Measurements from ENCODE around the gene HTR4.
"Not testable (repeated sequence)": the region's sequence is repeated elsewhere in the genome, so short reads cannot be mapped to it uniquely, and the experiment has no call there.

The HTR4 gene

DNA sequence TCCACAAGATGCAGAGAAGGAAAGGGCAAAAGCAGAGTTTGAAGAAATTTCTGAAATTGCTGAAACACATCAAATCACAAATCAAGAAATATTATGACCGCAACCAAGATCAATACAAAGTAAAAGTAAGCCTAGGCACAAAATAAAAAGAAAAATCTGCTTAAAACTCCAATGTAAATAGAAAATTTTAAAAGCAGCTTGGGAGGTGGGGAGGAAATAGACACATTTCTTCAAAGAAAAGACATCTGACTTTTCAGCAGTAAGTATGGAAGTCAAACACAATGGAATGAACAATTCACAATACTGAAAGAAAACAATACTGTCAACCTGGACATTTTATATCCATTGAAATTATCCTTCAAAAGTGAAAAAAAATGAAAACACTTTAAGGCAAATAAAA lies 55.1 kb downstream of the HTR4 start:
- DNase-seq = no peak

DNA sequence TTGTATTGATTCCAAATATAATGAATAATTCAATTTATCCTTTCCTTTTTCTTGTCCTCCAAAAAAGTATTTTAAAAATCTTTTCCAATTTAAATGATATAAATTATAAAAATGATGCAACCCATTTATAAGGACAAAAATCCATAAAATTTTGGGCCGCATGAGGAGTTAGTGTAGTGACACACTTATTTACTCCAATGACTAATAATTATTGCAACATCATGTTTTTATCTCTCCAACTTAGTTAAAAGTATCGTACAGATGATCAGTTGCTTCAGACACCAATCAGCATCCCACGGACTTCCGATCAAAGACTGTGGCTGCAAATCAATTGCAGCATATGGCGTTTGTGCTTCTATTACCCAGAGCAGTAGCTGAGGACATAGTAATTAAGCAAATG lies 58.6 kb downstream of the HTR4 start:
- DNase-seq = no peak

DNA sequence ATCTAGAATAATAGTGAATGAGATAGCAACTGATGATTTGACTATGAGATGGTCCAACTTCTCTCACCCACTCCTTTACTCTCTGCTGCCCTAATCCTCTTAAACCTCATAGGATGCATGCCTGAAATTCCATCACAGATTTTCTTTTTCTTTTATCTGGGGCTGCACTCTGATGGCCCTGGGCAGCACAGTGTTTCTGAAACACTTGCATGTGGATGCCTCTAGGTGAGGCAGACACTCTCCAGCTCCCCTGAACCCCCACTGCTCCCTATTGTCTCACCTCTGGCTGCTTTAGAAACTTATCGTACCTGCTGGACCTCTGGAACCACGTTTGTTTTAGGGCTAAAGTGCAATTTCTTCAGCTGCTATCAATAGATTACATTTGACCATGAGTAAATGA lies 67.5 kb downstream of the HTR4 start:
- no peak for DNase-seq

DNA sequence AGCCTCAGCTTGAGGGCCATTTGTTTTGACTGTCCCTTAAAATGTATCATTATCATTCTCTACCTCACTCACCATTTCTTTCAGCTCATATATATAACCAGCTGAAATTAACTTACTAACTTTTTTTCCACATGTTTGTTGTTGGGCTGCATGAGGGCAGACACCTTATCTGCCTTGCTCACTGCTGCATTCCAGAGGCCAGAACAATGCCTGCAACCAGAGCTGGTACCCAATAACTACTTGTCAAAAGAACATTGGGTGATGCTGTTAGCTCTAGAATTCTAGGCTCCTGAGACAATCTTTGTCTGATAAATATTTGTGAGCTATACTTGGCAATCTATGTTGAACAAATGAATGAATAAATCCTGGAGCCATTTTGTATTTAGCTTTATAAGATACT lies 68.3 kb downstream of the HTR4 start:
- no peak for DNase-seq

DNA sequence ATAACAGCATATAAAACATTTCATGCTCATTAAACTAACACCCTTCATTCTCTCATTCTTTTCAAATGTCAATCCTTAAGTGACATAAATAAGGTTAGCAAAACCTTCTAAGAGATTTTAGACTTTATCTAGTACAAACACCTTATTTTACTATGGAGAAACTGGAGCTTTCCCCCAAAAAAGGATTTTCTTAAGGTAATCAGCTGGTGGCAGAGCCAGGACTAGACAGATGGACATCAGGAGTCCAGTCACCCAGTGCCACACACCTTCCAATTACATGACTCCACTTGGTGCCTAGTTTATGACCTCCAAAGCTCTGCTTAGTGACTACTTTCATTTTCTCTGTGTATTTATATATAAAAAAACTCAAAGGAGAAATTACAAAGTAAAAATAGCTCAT lies 70.2 kb downstream of the HTR4 start:
- DNase-seq = no peak

DNA sequence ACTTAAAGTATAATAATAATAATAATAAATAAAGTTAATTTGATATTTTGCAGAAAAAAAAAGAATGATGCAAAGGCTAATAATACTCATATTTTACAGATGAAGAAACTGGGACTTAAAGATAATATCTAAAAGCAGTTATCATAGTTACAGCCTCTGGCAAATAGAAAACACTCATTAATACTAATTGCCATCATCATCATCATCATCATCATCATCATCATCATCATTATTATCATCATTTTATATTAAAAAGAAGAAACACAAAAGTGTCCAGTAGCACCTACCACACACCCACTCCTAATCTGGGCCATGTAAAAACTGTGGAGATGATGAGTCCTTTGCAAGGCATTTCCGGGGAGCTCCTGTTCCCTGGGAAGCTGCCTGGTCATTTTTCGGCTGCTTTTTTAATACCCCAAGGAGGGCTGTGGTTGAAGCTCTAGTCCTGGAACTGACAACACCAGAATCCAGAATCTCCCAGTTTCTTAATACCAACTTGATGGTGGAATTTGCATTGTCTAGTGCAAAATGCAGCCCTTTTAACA lies 70.8 kb downstream of the HTR4 start:
- DNase-seq = no peak

DNA sequence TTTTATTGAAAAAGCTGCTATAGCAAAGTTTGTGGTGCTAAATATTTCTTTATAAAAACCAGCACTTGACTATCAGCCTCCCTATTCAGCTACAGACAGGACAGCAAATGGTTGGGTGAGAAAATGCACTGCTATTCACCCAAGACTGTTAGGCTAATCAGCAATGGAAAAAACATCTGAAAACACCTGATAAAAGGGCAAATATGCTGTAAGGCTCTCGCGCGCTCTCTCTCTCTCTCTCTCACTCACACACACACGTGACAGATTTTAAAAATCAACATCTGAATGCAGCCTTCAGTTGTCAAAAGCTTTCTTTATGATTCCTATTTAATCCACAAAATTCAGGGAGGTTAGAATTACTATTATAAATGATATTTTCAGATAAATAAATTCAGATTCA lies 80.2 kb downstream of the HTR4 start:
- DNase-seq = no peak

DNA sequence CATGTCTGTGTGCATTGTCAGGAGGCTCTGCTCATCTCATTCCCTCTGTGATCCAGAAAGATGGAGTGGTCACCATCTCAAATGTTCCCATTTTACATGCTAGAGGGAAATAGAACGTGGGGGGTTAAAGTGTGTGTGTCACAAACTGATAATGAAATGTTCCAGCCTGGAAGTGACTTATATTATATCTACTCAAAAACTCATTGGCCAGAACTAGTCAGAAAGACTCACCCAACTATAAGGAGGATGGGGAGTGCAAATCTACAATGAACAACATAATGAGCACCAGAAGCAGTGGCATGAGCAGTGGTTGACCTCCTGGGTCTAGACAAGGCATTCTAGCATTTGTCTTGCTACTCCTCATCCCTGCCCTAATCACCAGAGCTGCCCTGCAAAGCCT lies 81.0 kb downstream of the HTR4 start:
- no peak for DNase-seq

DNA sequence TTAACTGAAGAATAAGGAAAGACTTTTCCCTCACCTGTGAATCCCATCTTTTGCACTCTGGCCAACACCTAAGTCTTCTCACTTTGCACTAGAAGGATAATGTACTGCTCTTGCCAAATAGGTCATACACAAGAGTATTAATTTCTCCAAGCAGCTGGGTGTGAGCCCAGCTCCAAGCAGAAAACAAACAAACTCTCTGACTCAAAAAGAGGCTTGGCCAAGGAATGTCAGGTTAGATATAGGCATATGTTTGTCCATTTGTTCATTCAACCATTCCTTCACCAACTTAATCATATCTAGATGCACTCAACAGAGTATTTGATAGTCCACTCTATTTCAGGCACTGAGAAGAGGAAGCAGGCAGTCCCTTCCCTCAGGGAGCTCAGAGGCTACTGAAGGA lies 84.4 kb downstream of the HTR4 start:
- no peak for DNase-seq

DNA sequence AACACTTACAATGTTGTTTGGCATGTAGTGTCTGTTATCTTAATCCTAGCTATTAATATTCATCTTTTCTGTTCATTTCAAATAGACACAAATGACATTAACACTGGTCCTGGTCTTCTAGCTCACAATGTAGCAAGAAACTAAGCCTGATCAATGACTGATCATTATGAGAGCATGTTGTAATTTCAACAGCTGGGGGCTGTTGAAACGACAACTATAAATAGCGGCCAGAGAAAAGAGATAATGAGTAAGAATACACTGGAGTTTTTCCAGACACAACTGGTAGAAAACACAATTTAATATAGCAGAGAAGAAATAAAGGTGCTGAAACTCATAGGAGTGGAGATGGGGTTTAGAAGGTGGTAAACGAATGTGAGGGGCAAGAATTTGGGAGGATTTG lies 89.2 kb downstream of the HTR4 start:
- DNase-seq = no peak

DNA sequence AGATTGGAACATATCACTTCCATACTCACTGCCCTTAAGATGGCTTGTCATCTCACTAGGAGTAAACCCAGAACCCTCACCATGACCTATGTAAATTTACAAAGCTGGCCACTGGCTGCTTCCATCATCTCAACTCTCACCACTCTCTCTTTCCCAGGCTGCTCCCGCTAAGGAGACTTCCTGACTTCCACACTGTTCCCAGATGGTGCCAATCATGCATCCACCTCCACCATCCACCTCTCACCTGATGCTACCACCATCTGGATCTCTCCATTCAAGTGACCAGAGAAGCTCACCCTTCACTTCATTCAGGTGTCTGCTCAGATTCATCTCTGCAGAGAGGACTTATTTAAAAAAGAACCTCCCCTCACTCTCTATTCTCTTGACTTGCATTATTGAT lies 91.3 kb downstream of the HTR4 start:
- no peak for DNase-seq

DNA sequence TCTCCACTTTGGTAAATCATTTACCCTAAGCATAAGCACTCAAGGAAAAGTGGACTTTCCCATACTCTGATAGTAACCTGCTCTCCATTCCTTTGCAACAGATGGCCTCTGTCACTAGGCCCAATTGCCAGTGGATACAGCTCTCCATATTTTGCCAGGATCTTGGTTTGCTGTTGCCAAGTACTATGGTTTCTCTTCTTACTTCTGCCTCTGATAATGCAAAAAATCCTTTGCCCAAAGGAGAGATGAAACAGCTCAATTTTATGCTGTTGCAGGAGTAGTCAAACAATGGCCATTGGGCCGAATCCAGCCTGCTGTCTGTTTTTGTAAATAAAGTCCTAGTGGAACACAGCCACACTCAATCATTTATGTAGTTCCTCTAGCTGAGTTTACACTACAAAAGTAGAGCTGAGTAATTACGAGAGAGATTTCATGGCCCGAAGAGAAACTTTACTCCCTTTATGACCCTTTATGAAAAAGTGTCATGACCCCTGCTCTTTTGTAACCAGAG lies 92.5 kb downstream of the HTR4 start:
- DNase-seq = no peak

DNA sequence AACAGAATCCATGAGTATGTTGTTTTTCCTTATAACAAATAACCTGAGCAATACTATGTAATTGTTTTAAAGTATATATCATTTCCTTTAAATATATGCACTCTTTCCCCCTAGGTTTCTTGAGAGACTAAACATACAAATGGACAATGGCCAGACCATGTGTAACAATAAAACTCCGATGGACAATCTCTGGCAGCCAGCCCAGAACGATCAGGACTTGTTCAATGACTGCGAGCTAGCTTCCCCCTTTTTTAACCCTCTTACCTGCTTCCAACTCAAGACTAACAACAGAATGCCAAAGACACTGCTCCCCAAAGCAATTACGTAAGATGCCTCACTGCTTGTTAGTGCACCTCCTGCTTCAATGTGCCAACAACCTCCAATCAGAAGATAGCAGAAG lies 94.9 kb downstream of the HTR4 start:
- no peak for DNase-seq

DNA sequence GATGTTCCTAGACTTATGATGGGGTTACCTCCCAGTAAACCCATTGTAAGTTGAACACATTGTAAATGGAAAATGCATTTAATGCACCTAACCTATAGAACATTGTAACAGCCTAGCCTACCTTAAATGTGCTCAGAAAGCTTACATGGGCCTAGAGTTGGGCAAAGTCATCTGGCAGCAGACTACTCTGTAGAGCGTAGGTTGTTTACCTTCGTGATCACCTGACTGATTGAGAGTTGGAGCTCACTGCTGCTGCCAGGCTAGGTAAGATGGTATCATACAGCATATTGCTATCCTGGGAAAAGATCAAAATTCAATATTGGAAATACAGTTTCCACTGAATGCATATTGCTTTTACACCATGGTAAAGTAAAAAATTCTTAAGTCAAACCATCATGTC lies 95.4 kb downstream of the HTR4 start:
- DNase-seq = no peak

DNA sequence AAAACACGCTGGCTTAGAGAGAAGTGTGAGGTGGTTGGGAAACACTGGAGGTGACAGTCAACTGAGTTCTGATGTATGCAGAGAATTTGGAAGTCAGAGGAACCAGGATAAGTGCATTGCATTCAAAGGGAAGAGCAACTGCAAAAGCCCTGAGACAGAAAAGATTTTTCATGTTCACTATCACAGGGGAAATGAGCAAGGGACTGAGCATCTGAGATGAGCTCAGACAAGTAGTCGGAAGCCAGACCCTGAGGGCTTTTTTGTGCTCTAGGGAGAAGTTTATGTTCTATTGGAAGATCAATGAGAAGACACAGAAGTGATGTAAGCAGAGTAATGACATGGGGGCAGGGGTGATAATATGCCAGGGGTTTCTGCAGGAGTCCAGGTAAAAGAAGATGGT lies 97.5 kb downstream of the HTR4 start:
- DNase-seq = no peak

DNA sequence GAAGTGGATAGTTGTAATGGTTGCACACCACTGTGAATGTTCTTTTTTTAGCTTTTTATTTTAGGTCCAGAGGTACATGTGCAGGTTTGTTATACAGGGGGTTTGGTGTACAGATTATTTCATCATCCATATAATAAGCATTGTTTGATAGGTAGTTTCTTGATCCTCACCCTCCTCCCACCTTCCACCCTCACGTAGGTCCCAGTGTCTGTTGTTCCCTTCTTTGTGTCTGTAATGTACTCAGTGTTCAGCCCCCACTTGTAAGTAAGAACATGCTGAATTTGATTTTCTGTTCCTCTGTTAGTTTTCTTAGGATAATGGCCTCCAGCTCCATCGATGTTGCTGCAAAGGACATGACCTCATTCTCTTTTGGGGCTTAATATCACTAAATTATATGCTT lies 99.7 kb downstream of the HTR4 start:
- no peak for DNase-seq

DNA sequence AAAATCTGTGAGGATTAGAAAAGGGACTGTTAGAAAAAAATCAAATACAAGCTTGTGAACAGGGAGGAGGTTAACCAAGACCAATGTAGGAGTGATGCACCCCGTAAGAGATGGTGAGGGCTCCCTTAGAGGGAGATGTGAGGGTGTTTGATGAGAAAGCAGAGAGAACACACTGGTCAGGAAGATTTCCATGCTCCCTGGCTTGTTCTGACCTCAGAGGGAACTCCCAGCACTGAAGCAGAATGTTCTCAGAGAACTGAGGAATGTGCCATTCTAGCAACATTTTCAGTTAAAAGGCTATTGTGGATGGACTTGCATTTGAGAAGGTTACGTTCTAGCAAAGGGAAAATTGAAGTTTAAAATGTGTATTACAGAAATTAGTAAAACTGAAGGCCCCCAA lies 110.6 kb downstream of the HTR4 start:
- no peak for DNase-seq

DNA sequence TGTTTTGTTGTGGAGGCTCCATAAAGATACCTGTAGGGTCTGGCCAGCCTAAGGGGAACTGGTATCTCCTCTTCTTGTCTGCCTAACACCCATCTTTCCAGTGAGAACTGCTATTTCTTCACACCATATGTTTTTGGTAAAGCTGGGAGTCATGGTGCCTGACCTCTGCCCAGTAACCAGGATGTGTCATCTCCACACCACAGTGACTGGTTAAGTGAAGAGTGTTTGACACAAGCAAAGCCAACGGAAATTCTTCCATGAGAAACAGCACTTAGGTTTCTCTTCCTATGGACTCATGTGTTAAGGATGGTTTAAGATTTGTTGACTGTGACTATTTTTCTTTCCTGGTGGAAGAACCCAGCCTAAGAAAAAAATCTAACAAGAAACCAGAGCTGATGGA lies 111.5 kb downstream of the HTR4 start:
- no peak for DNase-seq

DNA sequence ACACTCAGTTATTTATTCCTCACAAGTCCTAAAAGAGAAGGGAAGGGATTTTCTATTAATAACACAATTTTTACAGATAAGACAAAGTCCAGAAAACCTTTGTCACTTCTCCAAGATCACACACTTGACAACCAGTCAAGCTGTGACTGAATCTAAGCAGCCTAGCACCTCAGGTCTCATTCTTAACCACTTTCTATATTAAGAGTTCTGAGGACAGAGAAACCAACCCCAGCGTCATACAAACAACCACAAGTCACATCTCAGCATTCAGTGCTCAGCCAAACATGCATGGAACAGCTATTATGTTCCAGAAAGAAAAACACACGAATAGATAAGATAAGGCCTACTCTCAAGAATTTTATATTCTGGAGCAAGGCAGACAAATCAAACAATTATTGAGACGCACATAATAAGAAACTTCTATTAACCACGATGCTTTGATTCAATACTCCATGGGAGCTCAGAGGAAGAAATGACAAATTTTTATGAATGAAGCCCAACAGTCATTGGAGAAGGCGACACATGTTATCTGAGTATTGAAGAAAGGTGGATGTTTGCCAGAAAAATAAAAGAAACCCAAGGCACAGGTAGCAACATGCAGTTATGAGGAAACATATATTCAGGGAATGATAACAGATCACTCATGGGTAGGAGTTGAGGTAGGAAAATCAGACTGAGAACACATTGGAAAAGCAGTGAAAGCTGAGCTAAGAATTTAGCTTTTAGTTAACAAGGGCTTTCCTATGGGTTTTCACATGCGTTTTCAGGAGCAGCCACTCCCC lies 113.1 kb downstream of the HTR4 start:
- no peak for DNase-seq

DNA sequence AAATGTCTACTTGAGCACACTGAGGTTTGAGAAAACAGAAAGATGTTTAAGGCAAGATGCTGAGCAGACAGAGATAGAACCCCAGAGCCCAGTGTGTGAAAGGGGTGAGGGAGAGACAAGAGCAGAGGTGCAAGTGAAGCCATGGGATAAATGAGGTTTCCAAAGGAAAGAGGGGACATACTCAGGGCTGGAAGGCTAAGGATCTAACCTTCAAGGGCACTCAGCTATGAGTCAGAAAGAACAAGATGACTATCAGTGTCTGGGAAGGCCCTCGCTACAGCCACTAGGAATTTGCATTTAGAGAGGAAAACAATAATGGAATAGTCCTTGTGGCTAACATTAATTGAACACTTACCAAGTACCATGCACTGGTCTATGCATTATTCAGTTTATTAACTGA lies 113.7 kb downstream of the HTR4 start:
- DNase-seq = no peak

DNA sequence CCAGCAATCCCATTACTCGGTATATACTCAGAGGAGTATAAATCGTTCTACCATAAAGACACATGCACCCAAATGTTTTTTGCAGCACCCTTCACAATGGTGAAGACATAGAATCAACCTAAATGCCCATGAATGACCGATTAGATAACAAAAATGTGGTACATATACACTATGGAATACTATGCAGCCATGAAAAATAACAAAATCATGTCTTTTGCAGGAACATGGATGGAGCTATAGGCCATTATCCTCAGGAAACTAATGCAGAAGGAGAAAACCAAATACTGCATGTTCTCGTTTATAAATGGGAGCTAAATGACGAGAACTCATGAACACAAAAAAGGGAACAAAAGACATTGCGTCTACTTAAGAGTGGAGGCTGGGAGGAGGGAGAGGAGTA lies 114.5 kb downstream of the HTR4 start:
- DNase-seq = no peak

DNA sequence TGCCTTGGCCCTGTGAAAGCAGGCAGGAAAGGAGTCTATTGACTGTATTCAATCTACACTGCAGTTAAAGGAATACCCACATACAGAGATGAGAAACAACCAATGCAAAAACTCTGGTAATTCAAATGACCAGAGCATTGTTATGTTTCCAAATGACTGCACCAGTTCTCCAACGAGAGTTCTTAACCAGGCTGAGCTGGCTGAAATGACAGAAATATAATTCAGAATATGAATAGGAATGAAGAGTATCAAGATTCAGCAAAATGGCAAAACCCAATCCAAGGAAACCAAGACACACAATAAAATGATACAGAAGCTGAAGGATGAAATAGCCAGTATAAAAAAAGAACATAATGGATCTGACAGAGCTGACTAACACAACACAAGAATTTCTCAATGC lies 119.1 kb downstream of the HTR4 start:
- DNase-seq = no peak

DNA sequence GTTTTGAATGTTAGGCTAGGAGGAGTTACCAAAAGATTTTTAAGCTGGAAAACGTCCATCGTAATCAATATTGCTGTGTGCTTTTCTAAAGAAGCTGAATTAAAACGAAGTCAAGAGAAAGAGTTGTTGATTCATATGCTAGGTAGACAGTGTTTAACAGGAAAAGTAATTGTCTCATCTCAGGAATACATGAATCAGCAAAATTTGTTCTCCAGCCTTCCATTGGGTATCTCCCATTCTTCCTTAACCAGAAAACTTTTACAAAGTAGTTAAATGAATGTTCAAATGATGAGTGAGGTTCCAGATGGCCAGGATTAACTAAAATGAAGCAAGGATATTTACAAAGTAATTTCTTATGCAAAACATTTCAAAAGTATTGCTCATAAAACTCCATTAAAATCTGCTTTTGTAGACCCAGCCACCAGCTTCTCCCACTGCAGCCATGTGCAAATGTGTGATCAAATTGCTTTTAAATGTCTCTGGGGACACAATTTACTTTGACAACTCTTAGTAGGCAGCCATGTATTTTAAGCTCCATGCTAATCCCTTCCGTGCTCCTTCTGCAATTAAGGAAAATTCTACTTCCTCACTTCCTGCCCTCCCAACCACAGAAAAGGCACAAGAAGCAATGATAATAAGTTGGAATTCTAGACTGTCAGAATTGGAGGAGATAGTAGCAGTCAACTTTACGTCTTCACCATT lies 121.2 kb downstream of the HTR4 start:
- DNase-seq = no peak

DNA sequence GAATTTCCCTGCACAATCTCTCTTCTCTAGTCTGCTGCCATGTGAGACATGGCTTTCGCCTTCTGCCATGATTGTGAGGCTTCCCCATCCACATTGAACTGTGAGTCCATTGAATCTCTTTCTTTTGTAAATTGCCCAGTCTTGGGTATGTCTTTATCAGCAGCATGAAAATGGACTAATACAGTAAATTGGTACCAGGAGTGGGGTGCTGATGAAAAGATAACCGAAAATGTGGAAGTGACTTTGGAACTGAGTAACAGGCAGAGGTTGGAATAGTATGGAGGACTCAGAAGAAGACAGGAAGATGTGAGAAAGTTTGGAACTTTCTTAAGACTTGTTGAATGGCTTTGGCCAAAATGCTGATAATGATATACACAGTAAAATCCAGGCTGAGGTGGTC lies 124.9 kb downstream of the HTR4 start:
- not testable (repeated sequence) for DNase-seq
